T-cell (primary cell): ENCODE data around the gene INTS1. TPM values are rescaled to one million over a fixed set of nuclear protein-coding genes. Genes with fewer than 3 reads are reported as not detected.

Source experiments
- ATAC-seq, 4 experiments: fragments of 200-7000 bp in 3 of 4; fragments of 150-1000 bp in 1 of 4; cut with Tn5 transposase; replicated peaks in 1 of 4; 1 replicate in 3 of 4; 2 replicates in 1 of 4; pipeline ENCODE4 v1.10.0; 2021; ENCODE audit warnings: moderate library complexity in 3 of 4, mild to moderate bottlenecking in 2 of 4, moderate number of reproducible peaks in 1 of 4
- CTCF ChIA-PET, 2 donors: fragments of 300-600 bp; sonication (Branson Sonifier 250); formaldehyde crosslinking; loops; one replicate each; lab custom pipeline; 2022; ENCODE audit warnings: antibody characterized with exemption in 2 of 2; lab: Charles Lee
- POLR2A ChIA-PET, 2 donors: fragments of 300-600 bp; sonication (Branson Sonifier 250); formaldehyde crosslinking; loops; one replicate each; lab custom pipeline; 2022; ENCODE audit warnings: antibody characterized with exemption in 2 of 2; lab: Charles Lee
- DNase-seq, 35 experiments: peaks; one replicate each; pipeline versions ENCODE4 v3.0.0 to v3.0.0-alpha.2; 2013 to 2023
- H3K27ac ChIP-seq: one replicate; pipeline ENCODE4 v1.5.1; 2013; ENCODE audit warnings: low read length
- H3K27me3 ChIP-seq, 2 experiments: replicated peaks in 1 of 2; 1 replicate in 1 of 2; 2 replicates in 1 of 2; pipeline versions ENCODE4 v1.6.1 to v1.7.0; 2013; ENCODE audit warnings: low read length in 1 of 2, mixed read lengths in 1 of 2; ENCODE audit not compliant: control insufficient read depth in 2 of 2, insufficient read depth in 2 of 2; ENCODE audit errors: extremely low read depth in 1 of 2
- H3K36me3 ChIP-seq, 2 donors: 1 replicate in 1 of 2; 2 replicates in 1 of 2; pipeline versions ENCODE4 v1.6.1 to v1.7.0; 2013; ENCODE audit warnings: low read length in 1 of 2; ENCODE audit not compliant: control insufficient read depth in 2 of 2, insufficient read depth in 1 of 2; ENCODE audit errors: extremely low read depth in 1 of 2
- H3K4me1 ChIP-seq, 2 experiments: 1 replicate in 1 of 2; 2 replicates in 1 of 2; pipeline versions ENCODE4 v1.6.1 to v1.7.0; 2013; ENCODE audit warnings: low read length in 2 of 2, mixed read lengths in 1 of 2; ENCODE audit not compliant: insufficient read depth in 2 of 2, control insufficient read depth in 1 of 2; ENCODE audit errors: extremely low read depth in 1 of 2
- H3K4me3 ChIP-seq, 2 donors: 1 replicate in 1 of 2; 2 replicates in 1 of 2; pipeline versions ENCODE4 v1.5.1 to v1.7.0; 2013; ENCODE audit warnings: mild to moderate bottlenecking in 2 of 2, low read length in 1 of 2, moderate library complexity in 1 of 2; ENCODE audit not compliant: control insufficient read depth in 1 of 2; ENCODE audit errors: extremely low read depth in 1 of 2
- H3K9me3 ChIP-seq: 2 replicates; pipeline ENCODE4 v1.7.0; 2013
- H3K27ac Mint-ChIP-seq, 2 donors: one replicate each; pipeline ENCODE4 v1.8.0; 2020 to 2021; ENCODE audit warnings: mild to moderate bottlenecking in 2 of 2, mixed read lengths in 2 of 2
- H3K27me3 Mint-ChIP-seq, 2 donors: one replicate each; pipeline ENCODE4 v1.8.0; 2021 to 2022; ENCODE audit warnings: mixed read lengths in 2 of 2
- H3K36me3 Mint-ChIP-seq: one replicate; pipeline ENCODE4 v1.8.0; 2021; ENCODE audit warnings: mixed read lengths
- H3K4me1 Mint-ChIP-seq, 3 donors: one replicate each; pipeline ENCODE4 v1.8.0; 2020 to 2022; ENCODE audit warnings: mixed read lengths in 3 of 3, mild to moderate bottlenecking in 1 of 3
- H3K4me3 Mint-ChIP-seq, 3 donors: one replicate each; pipeline ENCODE4 v1.8.0; 2020 to 2022; ENCODE audit warnings: mild to moderate bottlenecking in 3 of 3, mixed read lengths in 3 of 3, moderate library complexity in 3 of 3
- H3K9me3 Mint-ChIP-seq, 3 donors: one replicate each; pipeline ENCODE4 v1.8.0; 2020 to 2022; ENCODE audit warnings: mixed read lengths in 3 of 3
- WGBS: methylation state at CpG from one replicate; pipeline ENCODE4 v1.1.5; 2013; ENCODE audit warnings: missing lambda C conversion rate; ENCODE audit not compliant: insufficient coverage; 5-methylcytosine and 5-hydroxymethylcytosine counted together
- total RNA-seq, 35 experiments: library from RNA in 6 of 35; stranded (reverse) in 6 of 35; fragments of 120-200 nt in 1 of 35; gene quantifications; one replicate each; pipeline versions ENCODE4 v1.2.1 to v1.2.4 and lab custom pipeline; 2013 to 2026

The INTS1 gene
- total RNA-seq, 5 donors from 2014 or later (not counting 1 experiment from before 2014, with no cell fraction given) = 102 to 147 (median 131) TPM

DNA sequence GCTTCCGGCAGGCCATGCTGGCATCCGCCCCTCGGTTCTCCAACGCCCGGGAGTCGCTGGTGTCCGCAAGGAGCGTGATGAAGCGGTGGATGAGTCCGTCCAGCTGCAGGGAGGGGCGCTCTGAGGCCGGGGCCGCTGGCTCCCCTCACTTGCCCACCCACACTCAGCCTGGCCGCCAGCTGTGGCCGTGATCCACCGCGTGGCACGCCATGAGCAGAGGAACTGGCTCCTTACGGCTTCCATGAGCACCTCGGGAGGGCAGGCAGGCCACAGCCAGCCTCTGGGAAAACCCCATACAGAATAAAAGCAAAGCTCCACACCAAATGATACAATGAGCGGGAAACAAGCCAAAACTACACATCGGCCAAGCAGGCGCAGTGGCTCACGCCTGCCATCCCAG lies 29.5 kb downstream of the INTS1 start:
- ATAC-seq = no peak
- ChIA-PET POLR2A (no interaction called here), CTCF (interaction anchor here (0.6 to 2.1 kb wide), 3 partner anchors 13 to 249 kb away, joined by 3 to 6 read pairs (median 3); no protein-coding TSS in a partner anchor)
- H3K27ac Mint-ChIP-seq = no peak overlapping the region
- no peaks in the 10 kb centered on the region for H3K36me3 Mint-ChIP-seq
- H3K4me1 Mint-ChIP-seq = peaks cover 0 to 15% (median 7%) of the 10 kb centered on the region in 3 donors
- Histone ChIP-seq H3K36me3 (peaks cover 18 to 54% of the 10 kb centered on the region in 2 donors), H3K4me1 (peaks cover 3 to 15% of the 10 kb centered on the region in 2 experiments), H3K9me3 (no peaks in the 10 kb centered on the region), H3K27me3 (no peaks in the 10 kb centered on the region), H3K4me3 (no peak overlapping the region), H3K27ac (no peak overlapping the region)
- no peaks in the 10 kb centered on the region for H3K9me3 Mint-ChIP-seq
- H3K27me3 Mint-ChIP-seq = no peaks in the 10 kb centered on the region
- WGBS = 95% methylated on average over 21 of the region's 24 CpGs
- no peak overlapping the region for H3K4me3 Mint-ChIP-seq
- peak in 1 of 35 experiments; percentile 12 for DNase-seq

DNA sequence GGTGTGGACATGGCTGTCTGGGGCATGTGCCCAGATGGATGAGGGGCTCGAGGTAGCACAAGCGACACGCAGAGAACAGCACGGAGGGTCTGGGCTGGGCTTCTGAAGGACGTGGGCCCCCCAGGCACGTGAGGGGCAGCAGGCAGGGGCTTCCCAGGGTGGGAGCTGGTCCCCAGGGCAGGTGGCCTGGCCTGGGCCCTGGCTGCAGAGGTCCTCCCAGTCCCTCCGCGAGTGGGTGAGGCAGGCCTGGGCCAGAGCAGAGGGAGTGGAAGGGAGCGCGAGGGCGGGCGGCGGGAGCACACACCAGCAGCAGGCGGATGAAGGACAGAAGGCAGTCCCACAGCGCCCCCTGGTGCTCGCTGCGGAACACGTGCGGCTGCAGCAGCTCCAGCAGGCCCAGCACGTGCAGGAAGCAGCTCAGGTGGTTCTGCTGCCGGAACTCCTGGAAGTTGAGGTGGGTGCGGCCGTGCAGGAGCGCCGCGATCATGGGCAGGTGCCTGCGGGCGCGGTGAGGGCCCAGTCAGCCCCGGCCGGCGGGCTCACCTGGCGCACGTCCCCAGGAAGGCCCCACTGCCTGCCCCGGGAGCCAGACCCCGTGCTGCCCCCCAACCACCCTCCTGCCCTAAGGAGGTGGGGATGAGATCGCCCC lies 30.2 kb downstream of the INTS1 start:
- Mint-ChIP-seq H3K4me3 (no peak overlapping the region), H3K27ac (no peak overlapping the region), H3K4me1 (peaks cover 0 to 15% (median 7%) of the 10 kb centered on the region in 3 donors), H3K27me3 (no peaks in the 10 kb centered on the region), H3K36me3 (no peaks in the 10 kb centered on the region), H3K9me3 (no peaks in the 10 kb centered on the region)
- no peaks in the 10 kb centered on the region for H3K27me3 ChIP-seq
- ChIA-PET POLR2A (interaction anchor here in 1 of 2 donors (0.8 kb wide), 1 partner anchor 189 kb away, joined by 3 read pairs; no protein-coding TSS in a partner anchor), CTCF (interaction anchor here (0.6 to 2.1 kb wide), 3 partner anchors 12 to 249 kb away, joined by 3 to 6 read pairs (median 3); no protein-coding TSS in a partner anchor)
- H3K27ac ChIP-seq = peak overlapping the region; percentile 29
- H3K36me3 ChIP-seq = peaks cover 22 to 53% of the 10 kb centered on the region in 2 donors
- DNase-seq (peak; percentile 66 to 95 (median 83)), ATAC-seq (peak; percentile 84 to 90 (median 88))
- H3K4me3 ChIP-seq = no peak overlapping the region
- 20% methylated on average over 35 of the region's 37 CpGs for WGBS
- H3K9me3 ChIP-seq = no peaks in the 10 kb centered on the region
- H3K4me1 ChIP-seq = peaks cover 3 to 15% of the 10 kb centered on the region in 2 experiments

DNA sequence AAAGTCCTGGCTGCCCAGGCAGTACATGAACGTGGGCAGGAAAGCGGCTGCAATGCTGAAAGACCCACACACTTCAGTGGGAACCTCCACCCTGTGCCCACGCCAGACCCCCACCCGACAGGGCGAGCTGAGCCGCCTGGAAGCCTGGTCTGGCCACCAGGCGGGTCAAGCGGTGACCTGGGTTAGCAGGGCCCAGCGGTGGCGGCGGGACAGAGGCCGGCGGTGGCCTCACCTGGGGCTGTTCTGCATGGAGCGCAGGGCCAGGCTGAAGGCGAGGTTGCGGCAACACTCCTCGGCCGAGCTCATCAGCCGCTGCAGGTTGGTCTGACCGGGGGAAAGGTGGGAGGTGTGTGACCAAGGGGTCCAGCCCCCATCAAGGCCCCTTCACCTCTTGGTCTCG lies 33.3 kb downstream of the INTS1 start:
- 97% methylated on average over 14 of the region's 21 CpGs for WGBS

DNA sequence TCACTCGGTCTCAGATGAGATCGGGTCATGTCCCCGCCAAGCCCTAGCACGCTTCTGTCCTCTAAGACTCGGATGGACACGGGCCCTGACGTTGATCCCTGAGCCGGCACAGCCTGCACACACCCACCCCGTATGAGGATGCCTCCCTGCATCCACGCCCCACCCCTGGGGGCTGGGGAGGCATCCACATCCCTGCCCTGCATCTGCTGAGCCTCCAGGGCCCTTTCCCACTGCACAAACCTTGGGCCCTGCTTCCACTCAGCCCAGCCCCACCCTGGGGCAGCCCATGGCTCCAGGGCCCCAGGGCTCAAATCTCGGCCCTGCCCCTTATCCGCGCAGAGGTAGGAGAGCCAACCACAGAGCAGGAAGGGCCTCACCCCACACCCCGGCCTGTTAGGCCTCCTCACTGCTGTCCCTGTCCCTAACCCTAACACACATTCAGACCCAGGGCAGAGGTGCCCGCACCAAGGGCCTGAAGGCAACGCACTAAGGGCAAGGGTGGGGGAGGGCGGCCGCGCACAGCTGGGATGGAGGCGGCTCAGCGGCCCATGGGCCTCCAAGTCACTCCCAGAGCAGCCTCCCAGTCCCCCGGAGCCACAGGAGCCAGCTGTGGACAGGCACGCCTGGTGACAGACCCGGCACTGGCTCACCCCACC lies 35.4 kb downstream of the INTS1 start:
- no peaks in the 10 kb centered on the region for H3K9me3 Mint-ChIP-seq
- peaks cover 0 to 3% (median 0%) of the 10 kb centered on the region in 3 donors for H3K4me1 Mint-ChIP-seq
- no peaks in the 10 kb centered on the region for H3K9me3 ChIP-seq
- H3K4me3 ChIP-seq = no peak overlapping the region
- 96% methylated on average over 19 of the region's 24 CpGs for WGBS
- H3K27ac Mint-ChIP-seq = no peak overlapping the region
- DNase-seq (no peak), ATAC-seq (no peak)
- H3K4me3 Mint-ChIP-seq = no peak overlapping the region
- H3K27me3 Mint-ChIP-seq = no peaks in the 10 kb centered on the region
- H3K27me3 ChIP-seq = no peaks in the 10 kb centered on the region
- H3K36me3 Mint-ChIP-seq = no peaks in the 10 kb centered on the region
- H3K36me3 ChIP-seq = peaks cover 17 to 29% of the 10 kb centered on the region in 2 donors
- CTCF ChIA-PET = no interaction called here
- POLR2A ChIA-PET = no interaction called here
- H3K4me1 ChIP-seq = peaks cover 1 to 3% of the 10 kb centered on the region in 2 experiments
- no peak overlapping the region for H3K27ac ChIP-seq

More for the DNA sequence above, 33.3 kb downstream of the INTS1 start:
- H3K9me3 ChIP-seq = no peaks in the 10 kb centered on the region
- POLR2A ChIA-PET = no interaction called here
- Mint-ChIP-seq H3K4me3 (no peak overlapping the region), H3K4me1 (peaks cover 0 to 15% (median 7%) of the 10 kb centered on the region in 3 donors), H3K9me3 (no peaks in the 10 kb centered on the region), H3K27me3 (no peaks in the 10 kb centered on the region), H3K36me3 (no peaks in the 10 kb centered on the region), H3K27ac (no peak overlapping the region)
- no peak overlapping the region for H3K4me3 ChIP-seq
- peaks cover 3 to 15% of the 10 kb centered on the region in 2 experiments for H3K4me1 ChIP-seq
- peaks cover 22 to 31% of the 10 kb centered on the region in 2 donors for H3K36me3 ChIP-seq
- DNase-seq (no peak), ATAC-seq (no peak)
- H3K27ac ChIP-seq = no peak overlapping the region
- no peaks in the 10 kb centered on the region for H3K27me3 ChIP-seq
- CTCF ChIA-PET = no interaction called here

DNA sequence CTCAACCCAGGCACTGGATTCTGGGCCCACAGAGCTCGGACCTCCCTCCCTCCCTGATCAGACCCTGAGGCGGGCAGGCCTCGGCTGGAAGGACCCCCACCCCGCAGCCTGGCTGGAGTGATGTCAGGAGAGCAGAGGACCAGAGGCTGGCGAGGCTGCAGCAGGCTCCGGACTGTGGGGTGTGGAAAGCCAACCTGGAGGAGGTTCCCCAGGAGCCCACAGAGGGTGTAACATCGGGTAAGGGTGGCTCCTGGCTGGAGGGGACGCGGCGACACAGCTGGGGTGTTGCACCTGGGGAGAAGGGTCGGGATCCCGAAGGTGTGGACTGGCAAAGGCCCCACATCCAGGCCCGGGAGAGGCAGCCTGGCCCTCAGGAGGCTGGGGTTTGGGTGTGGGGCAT lies 36.0 kb downstream of the INTS1 start:
- Mint-ChIP-seq H3K4me3 (no peak overlapping the region), H3K27me3 (no peaks in the 10 kb centered on the region), H3K9me3 (no peaks in the 10 kb centered on the region), H3K27ac (no peak overlapping the region), H3K4me1 (peaks cover 0 to 2% (median 0%) of the 10 kb centered on the region in 3 donors), H3K36me3 (no peaks in the 10 kb centered on the region)
- ChIA-PET CTCF (no interaction called here), POLR2A (no interaction called here)
- H3K36me3 ChIP-seq = peaks cover 17 to 23% of the 10 kb centered on the region in 2 donors
- no peaks in the 10 kb centered on the region for H3K4me1 ChIP-seq
- WGBS = 88% methylated on average over 10 of the region's 13 CpGs
- no peak overlapping the region for H3K27ac ChIP-seq
- no peaks in the 10 kb centered on the region for H3K27me3 ChIP-seq
- DNase-seq (no peak), ATAC-seq (peak in 1 of 4 experiments; percentile 14)
- no peaks in the 10 kb centered on the region for H3K9me3 ChIP-seq
- H3K4me3 ChIP-seq = no peak overlapping the region

DNA sequence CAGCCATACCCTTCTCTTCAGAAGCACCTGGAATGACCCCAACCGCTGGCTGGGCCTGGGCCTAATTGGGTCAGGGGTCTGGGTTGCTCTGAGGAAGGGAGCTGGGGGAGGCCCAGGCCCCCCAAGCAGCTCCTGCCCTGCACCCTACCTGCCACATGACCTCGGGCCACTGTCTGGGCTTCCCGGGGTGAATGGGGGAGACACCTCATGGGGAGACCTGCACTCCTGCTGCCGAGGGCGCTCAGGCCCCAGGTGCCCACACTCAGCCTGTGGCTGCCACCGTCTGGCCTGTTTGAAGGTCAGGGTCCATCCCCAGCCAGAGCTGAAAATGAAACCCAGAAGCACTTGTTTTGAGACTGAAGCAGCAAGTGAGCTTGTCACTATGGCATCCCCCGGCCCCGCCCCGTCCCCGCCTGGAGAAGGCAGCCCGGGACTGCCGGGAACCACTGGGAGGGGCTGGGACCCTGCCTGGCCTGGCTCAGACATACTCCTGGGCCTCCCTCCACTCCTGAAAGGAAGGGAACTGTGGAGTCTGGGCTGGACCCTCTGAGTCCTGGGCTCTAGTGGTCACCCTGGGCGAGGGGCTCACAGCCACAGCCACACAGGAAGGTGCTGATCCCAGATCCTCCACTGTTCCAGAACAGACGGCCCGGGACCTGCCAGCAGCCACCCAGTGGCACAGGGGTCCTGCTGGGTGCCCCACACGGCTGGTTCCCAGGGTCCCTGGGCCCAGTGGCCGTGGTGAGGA lies 37.5 kb downstream of the INTS1 start:
- H3K36me3 Mint-ChIP-seq = no peaks in the 10 kb centered on the region
- 73% methylated on average over 14 of the region's 17 CpGs for WGBS
- no peak for ATAC-seq
- no peak overlapping the region for H3K4me3 Mint-ChIP-seq
- DNase-seq = no peak
- no peaks in the 10 kb centered on the region for H3K9me3 ChIP-seq
- no peak overlapping the region for H3K27ac ChIP-seq
- H3K27me3 Mint-ChIP-seq = no peaks in the 10 kb centered on the region
- H3K27ac Mint-ChIP-seq = no peak overlapping the region
- H3K4me1 ChIP-seq = no peaks in the 10 kb centered on the region
- no peaks in the 10 kb centered on the region for H3K9me3 Mint-ChIP-seq
- ChIA-PET CTCF (no interaction called here), POLR2A (no interaction called here)
- H3K4me1 Mint-ChIP-seq = peaks cover 5 to 9% (median 7%) of the 10 kb centered on the region in 3 donors
- no peaks in the 10 kb centered on the region for H3K27me3 ChIP-seq
- no peak overlapping the region for H3K4me3 ChIP-seq
- peaks cover 9 to 17% of the 10 kb centered on the region in 2 donors for H3K36me3 ChIP-seq
